ENCODE data around the gene ABHD6. TPM values are rescaled to one million over a fixed set of nuclear protein-coding genes. Genes with fewer than 3 reads are reported as not detected.
"Not testable (repeated sequence)": the region's sequence is repeated elsewhere in the genome, so short reads cannot be mapped to it uniquely, and the experiment has no call there.

Gene ABHD6
- total RNA-seq, 4 donors from 2014 or later, result 35.6 to 39.8 (median 38.2) TPM

DNA sequence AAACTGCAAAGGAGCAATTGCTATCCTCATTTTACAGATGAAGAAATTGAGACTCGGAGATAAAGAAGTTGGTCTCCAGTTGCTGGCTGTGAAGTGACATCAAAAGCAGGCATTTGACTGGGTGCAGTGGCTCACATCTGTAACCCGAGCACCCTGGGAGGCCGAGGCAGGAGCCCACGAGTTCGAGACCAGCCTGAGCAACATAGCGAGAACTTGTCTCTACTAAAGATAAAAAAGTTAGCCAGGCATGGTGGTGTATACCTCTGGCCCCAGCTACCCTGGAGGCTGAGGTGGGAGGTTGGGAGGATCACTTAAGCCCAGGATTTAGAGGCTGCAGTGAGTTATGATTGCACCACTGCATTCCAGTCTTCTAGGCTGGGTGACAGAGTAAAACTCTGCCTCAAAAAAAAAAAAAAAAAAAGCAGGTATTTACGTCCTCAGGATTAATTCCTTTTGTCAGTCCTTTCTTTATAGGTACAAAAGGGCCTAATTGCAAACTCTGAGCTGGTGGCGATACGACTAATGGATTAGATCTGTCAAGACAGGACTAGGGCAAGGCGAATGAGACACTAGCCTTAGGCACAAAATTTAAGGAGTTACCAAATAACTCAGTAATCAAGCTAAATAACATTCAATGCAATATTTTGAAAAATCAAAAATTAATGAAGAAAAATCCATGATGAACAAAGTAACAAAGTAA lies 20.9 kb upstream of the ABHD6 start:
- no peak for TF ChIP-seq POLR2AphosphoS5 (IDR thresholded peaks at IDR 0.05)
- TF ChIP-seq, protein P1, sequence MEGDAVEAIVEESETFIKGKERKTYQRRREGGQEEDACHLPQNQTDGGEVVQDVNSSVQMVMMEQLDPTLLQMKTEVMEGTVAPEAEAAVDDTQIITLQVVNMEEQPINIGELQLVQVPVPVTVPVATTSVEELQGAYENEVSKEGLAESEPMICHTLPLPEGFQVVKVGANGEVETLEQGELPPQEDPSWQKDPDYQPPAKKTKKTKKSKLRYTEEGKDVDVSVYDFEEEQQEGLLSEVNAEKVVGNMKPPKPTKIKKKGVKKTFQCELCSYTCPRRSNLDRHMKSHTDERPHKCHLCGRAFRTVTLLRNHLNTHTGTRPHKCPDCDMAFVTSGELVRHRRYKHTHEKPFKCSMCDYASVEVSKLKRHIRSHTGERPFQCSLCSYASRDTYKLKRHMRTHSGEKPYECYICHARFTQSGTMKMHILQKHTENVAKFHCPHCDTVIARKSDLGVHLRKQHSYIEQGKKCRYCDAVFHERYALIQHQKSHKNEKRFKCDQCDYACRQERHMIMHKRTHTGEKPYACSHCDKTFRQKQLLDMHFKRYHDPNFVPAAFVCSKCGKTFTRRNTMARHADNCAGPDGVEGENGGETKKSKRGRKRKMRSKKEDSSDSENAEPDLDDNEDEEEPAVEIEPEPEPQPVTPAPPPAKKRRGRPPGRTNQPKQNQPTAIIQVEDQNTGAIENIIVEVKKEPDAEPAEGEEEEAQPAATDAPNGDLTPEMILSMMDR (IDR thresholded peaks at IDR 0.05), result no peak
- TF ChIP-seq POLR2A (IDR thresholded peaks at IDR 0.05), result no peak
- TF ChIP-seq EP300 (IDR thresholded peaks at IDR 0.05), result no peak
- Histone ChIP-seq H3K4me3 (no peak overlapping the region), H3K27me3 (no peaks in the 10 kb centered on the region), H3K36me3 (no peaks in the 10 kb centered on the region), H3K4me1 (peaks cover 42% of the 10 kb centered on the region), H3K9me3 (no peaks in the 10 kb centered on the region), H3K27ac (peak overlapping the region; percentile 19)
- peak in 1 of 2 donors; percentile 13 for DNase-seq (ENCODE audit: low spot score in 2 of 2)
- 70% methylated on average over 10 of the region's 10 CpGs for WGBS

DNA sequence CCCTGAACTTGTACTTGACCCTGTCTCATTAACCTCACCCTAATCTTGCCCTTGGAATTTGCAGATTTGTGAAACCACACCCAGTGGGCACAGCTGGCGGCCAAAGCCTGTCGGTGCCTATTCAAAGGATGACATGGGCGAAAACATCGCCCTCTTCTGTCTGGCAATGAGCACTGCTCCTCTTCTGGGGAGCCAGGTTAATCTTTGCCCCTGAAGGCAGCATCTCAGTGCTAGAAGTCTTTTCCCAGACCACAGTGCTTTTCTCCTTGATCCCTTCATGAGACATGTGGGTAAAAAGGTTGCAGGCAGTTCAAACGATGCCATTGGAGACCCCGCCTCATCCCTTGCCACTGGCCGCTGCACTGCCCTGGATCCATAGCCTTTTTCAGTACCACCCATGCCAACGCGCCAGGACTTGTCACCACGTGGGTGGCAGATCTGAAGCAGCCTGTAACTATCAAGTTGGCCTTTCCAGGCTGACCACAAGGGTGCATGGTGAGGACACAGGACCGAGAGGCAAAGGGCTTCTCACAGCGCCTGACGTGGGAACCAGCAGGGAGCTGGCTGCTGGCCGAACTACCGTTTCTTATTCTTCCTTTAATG lies 20.3 kb upstream of the ABHD6 start:
- no peak for TF ChIP-seq POLR2AphosphoS5 (IDR thresholded peaks at IDR 0.05)
- TF ChIP-seq, protein P1 (IDR thresholded peaks at IDR 0.05), result peak; percentile 48 to 85
- Histone ChIP-seq H3K4me3 (no peak overlapping the region), H3K27me3 (no peaks in the 10 kb centered on the region), H3K4me1 (peaks cover 44% of the 10 kb centered on the region), H3K27ac (peak overlapping the region; percentile 19), H3K9me3 (no peaks in the 10 kb centered on the region), H3K36me3 (no peaks in the 10 kb centered on the region)
- WGBS, result 27% methylated on average over 14 of the region's 15 CpGs
- DNase-seq (ENCODE audit: low spot score in 2 of 2), result peak; percentile 84

DNA sequence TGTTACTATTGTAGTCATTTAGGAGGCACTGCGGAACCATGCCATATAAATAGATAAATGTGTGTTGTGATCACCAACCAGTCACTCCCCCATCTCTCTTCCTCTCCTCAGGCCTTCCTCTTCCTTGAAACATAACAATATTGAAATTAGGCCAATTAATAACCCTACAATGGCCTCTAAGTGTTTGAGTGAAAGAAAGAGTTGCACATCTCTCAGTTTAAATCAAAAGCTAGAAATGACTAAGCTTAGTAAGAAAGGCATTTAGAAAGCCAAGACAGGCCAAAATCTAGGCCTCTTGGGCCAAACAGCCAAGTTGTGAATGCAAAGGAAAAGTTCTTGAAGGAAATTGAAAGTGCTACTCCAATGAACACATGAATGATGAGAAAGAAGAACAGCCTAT lies 18.7 kb upstream of the ABHD6 start:
- no peak for DNase-seq (ENCODE audit: low spot score in 2 of 2)
- no peak for TF ChIP-seq EP300 (IDR thresholded peaks at IDR 0.05)
- 73% methylated on average over 1 of the region's 1 CpG for WGBS
- Histone ChIP-seq H3K4me3 (no peak overlapping the region), H3K4me1 (peaks cover 43% of the 10 kb centered on the region), H3K9me3 (no peaks in the 10 kb centered on the region), H3K36me3 (no peaks in the 10 kb centered on the region), H3K27ac (no peak overlapping the region), H3K27me3 (no peaks in the 10 kb centered on the region)

DNA sequence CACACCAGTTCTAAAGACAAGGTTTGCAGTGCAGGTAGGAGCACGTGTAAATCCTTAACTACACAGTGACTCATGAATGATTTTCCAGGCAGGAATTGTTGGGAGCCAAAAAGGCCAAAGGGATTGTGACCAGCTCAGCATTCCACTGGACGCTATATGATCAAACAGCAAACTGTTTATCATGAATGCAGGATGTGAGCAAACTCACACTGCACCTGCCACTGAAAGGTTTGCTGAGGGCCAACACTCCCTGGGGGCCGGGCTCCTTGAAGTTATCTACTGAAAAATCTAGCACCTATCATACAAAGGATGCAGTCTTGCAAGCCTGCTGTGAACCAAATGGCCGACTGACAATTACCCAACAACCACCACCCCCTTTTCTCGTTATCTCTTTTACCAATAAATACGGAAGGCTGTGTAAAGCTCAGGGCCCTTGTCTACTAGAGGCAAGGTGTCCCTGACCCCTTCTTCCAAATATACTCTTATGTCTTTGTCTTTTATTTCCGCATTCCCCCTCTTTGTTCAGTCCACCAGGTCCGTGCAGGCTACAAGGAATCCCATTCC lies 15.3 kb upstream of the ABHD6 start:
- WGBS, result 60% methylated on average over 8 of the region's 8 CpGs

DNA sequence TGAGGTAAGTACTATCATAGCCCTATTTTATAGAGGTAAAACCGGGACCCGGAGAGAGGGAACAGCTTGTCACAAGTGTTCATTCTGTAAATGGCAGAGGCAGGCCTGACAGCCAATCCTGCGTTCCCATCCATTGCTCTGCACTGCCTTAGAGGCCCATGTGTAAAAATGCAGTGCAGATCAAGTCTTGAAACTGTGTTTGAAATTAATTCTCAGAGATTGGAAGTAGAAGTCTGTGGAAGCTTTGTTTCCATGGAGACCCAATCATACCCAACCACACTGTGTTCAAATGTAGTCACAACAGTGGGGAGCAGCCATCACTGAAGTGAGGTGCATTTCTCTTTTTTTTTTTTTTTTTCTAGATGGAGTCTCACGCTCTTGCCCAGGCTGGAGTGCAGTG lies 13.7 kb upstream of the ABHD6 start:
- no peaks in the 10 kb centered on the region for H3K36me3 ChIP-seq
- no peak overlapping the region for H3K4me3 ChIP-seq
- DNase-seq (ENCODE audit: low spot score in 2 of 2), result peak in 1 of 2 donors; percentile 38
- H3K27ac ChIP-seq, result no peak overlapping the region
- no peaks in the 10 kb centered on the region for H3K27me3 ChIP-seq
- H3K4me1 ChIP-seq, result peaks cover 3% of the 10 kb centered on the region
- no peak for TF ChIP-seq POLR2A (IDR thresholded peaks at IDR 0.05)
- no peaks in the 10 kb centered on the region for H3K9me3 ChIP-seq
- 95% methylated on average over 4 of the region's 4 CpGs for WGBS

More for the DNA sequence above, 15.3 kb upstream of the ABHD6 start:
- Histone ChIP-seq H3K9me3 (no peaks in the 10 kb centered on the region), H3K36me3 (no peaks in the 10 kb centered on the region), H3K27ac (no peak overlapping the region), H3K4me3 (no peak overlapping the region), H3K27me3 (no peaks in the 10 kb centered on the region), H3K4me1 (peaks cover 9% of the 10 kb centered on the region)
- TF ChIP-seq EP300 (IDR thresholded peaks at IDR 0.05) (no peak), POLR2A (IDR thresholded peaks at IDR 0.05) (no peak), POLR2AphosphoS5 (IDR thresholded peaks at IDR 0.05) (no peak)
- TF ChIP-seq, protein P1 (IDR thresholded peaks at IDR 0.05), result no peak
- DNase-seq (ENCODE audit: low spot score in 2 of 2), result peak in 1 of 2 donors; percentile 11

DNA sequence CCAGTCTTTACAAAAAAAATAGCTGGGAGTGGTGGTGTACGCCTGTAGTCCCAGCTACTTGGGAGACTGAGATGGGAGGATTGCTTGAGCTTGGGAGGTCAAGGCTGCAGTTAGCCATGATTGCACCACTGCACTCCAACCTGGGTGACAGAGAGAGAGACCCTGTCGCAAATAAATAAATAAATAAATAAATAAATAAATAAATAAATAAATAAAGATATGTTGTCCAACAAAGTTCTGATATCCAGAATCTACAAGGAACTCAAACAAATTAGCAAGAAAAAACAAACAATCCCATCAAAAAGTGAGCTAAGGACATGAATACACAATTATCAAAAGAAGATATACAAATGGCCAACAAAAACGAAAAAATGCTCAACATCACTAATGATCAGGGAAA lies 9.7 kb upstream of the ABHD6 start:
- not testable (repeated sequence) for DNase-seq (ENCODE audit: low spot score in 2 of 2); H3K4me1 ChIP-seq; H3K27me3 ChIP-seq; H3K9me3 ChIP-seq; H3K27ac ChIP-seq; H3K4me3 ChIP-seq; H3K36me3 ChIP-seq
- WGBS, result 99% methylated on average over 3 of the region's 3 CpGs
